OCI-LY1 (cell line): ENCODE data around the gene CYGB.

ENCODE experiments used
- H2AFZ ChIP-seq: fragments of 200-600 bp; sonication (generic), shearing (Covaris generic); 2 replicates; pipeline ENCODE4 v1.6.0; 2014; ENCODE audit warnings: antibody characterized with exemption, mild to moderate bottlenecking, low read length
- H3F3A ChIP-seq: fragments of 200-600 bp; sonication (generic), shearing (Covaris generic); 2 replicates; pipeline ENCODE4 v1.6.0; 2014; ENCODE audit warnings: mild to moderate bottlenecking, antibody characterized with exemption, low read length, moderate library complexity; ENCODE audit not compliant: insufficient read depth
- H3K27ac ChIP-seq: fragments of 200-600 bp; sonication (generic); 2 replicates; pipeline ENCODE4 v1.5.1; 2014; ENCODE audit warnings: low read length, mixed run types, mild to moderate bottlenecking, low read depth; ENCODE audit not compliant: poor library complexity, severe bottlenecking
- H3K27me3 ChIP-seq: fragments of 200-600 bp; sonication (generic); 2 replicates; pipeline ENCODE4 v1.6.0; 2014; ENCODE audit warnings: antibody characterized with exemption, mild to moderate bottlenecking, low read length, moderate library complexity; ENCODE audit not compliant: insufficient read depth
- H3K36me3 ChIP-seq: fragments of 200-600 bp; sonication (generic); 2 replicates; pipeline ENCODE4 v1.6.1; 2014; ENCODE audit warnings: mild to moderate bottlenecking, antibody characterized with exemption, low read length, moderate library complexity, mixed read lengths; ENCODE audit not compliant: insufficient read depth
- H3K4me1 ChIP-seq: fragments of 200-600 bp; sonication (generic); 2 replicates; pipeline ENCODE4 v1.5.1; 2014; ENCODE audit warnings: mild to moderate bottlenecking, low read length, moderate library complexity; ENCODE audit not compliant: insufficient read depth, severe bottlenecking
- H3K4me2 ChIP-seq: fragments of 200-600 bp; sonication (generic), shearing (Covaris generic); 2 replicates; pipeline ENCODE4 v1.6.1; 2014; ENCODE audit warnings: low read length
- H3K4me3 ChIP-seq: fragments of 200-600 bp; sonication (generic); 2 replicates; pipeline ENCODE4 v1.5.1; 2014; ENCODE audit warnings: low read length, low read depth, mild to moderate bottlenecking, mixed read lengths; ENCODE audit not compliant: poor library complexity, severe bottlenecking
- H3K79me2 ChIP-seq: fragments of 200-600 bp; shearing (Covaris generic); 2 replicates; pipeline ENCODE4 v1.6.1; 2016; ENCODE audit warnings: mixed run types, low read length, mixed read lengths; ENCODE audit not compliant: insufficient read depth
- H3K9ac ChIP-seq: fragments of 200-600 bp; sonication (generic), shearing (Covaris generic); 2 replicates; pipeline ENCODE4 v1.6.1; 2014; ENCODE audit warnings: mild to moderate bottlenecking, low read length, mixed read lengths
- H3K9me2 ChIP-seq: fragments of 200-600 bp; sonication (generic), shearing (Covaris generic); 2 replicates; pipeline ENCODE4 v1.6.1; 2014; ENCODE audit warnings: low read depth, mild to moderate bottlenecking, low read length, mixed read lengths
- H3K9me3 ChIP-seq: fragments of 200-600 bp; shearing (Covaris generic); 2 replicates; pipeline ENCODE4 v1.6.1; 2014; ENCODE audit warnings: low read length, mixed read lengths
- H4K20me1 ChIP-seq: fragments of 200-600 bp; sonication (generic), shearing (Covaris generic); 2 replicates; pipeline ENCODE4 v1.6.0; 2016; ENCODE audit warnings: mild to moderate bottlenecking, low read length; ENCODE audit not compliant: insufficient read depth
- EZH2 ChIP-seq: fragments of 200-600 bp; sonication (generic), shearing (Covaris generic); IDR thresholded peaks from 2 replicates; pipeline ENCODE4 v1.8.0; 2017; ENCODE audit warnings: borderline replicate concordance, mixed run types, mild to moderate bottlenecking, antibody characterized with exemption, low read length, moderate library complexity, mixed read lengths
- TF ChIP-seq, protein P1 (sequence below): fragments of 200-600 bp; sonication (generic), shearing (Covaris generic); IDR thresholded peaks from 2 replicates; pipeline ENCODE4 v1.5.1; 2017; ENCODE audit warnings: mild to moderate bottlenecking, antibody characterized with exemption, low read length, moderate library complexity, mixed read lengths

The CYGB gene

DNA sequence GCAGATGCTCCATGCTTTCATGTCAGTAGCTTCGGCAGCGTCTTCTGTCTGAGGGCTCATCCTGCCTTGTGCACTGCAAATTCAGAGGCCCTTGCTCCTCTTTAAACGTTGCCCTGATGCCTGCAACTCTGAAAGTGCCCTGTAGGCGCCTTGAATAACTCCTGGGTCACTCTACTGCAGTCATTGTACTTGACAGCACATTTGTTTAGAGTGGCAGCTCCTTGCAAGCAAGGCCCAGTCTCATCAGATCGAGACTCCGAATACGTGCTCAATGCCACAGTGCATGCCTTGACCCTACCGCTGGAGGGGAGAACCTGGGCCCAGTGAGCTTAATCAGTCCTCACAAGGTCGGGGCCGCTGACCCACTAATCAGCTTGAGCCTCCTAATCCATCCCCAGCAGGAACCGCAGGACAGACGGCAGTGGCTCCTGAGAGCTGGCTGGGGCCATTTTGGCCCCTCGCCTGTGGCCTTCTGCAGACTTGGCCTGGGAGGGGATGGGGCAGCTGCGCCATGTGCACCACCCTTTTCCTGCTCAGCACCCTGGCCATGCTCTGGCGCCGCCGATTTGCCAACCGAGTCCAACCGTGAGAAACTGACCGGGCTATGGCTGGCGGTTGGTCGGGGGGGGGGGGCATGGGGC, 2.2 kb upstream of the CYGB start, which contains the start of gene PRCD:
TSS of gene PRCD (plus strand) at position 414 of the 641 bp plus-strand sequence. CDS start at position 512, 98 bp downstream.
- H3K4me1 ChIP-seq, result no peaks in the 10 kb centered on the region
- no peaks in the 10 kb centered on the region for H3K9me2 ChIP-seq
- no peak within 1 kb of the TSS for H3K4me3 ChIP-seq
- no peak within 1 kb of the TSS for H2AFZ ChIP-seq
- H3K9me3 ChIP-seq, result no peaks in the 10 kb centered on the region
- no peak within 1 kb of the TSS for H3K4me2 ChIP-seq
- TF ChIP-seq, protein P1, sequence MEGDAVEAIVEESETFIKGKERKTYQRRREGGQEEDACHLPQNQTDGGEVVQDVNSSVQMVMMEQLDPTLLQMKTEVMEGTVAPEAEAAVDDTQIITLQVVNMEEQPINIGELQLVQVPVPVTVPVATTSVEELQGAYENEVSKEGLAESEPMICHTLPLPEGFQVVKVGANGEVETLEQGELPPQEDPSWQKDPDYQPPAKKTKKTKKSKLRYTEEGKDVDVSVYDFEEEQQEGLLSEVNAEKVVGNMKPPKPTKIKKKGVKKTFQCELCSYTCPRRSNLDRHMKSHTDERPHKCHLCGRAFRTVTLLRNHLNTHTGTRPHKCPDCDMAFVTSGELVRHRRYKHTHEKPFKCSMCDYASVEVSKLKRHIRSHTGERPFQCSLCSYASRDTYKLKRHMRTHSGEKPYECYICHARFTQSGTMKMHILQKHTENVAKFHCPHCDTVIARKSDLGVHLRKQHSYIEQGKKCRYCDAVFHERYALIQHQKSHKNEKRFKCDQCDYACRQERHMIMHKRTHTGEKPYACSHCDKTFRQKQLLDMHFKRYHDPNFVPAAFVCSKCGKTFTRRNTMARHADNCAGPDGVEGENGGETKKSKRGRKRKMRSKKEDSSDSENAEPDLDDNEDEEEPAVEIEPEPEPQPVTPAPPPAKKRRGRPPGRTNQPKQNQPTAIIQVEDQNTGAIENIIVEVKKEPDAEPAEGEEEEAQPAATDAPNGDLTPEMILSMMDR, result no peak
- no peak for TF ChIP-seq EZH2
- no peaks in the 10 kb centered on the region for H3K79me2 ChIP-seq
- H3K9ac ChIP-seq, result no peak within 1 kb of the TSS
- no peak within 1 kb of the TSS for H3K27ac ChIP-seq
- H3K27me3 ChIP-seq, result peaks cover 5% of the 10 kb centered on the region
- H3F3A ChIP-seq, result no peaks in the 10 kb centered on the region
- H4K20me1 ChIP-seq, result no peaks in the 10 kb centered on the region
- H3K36me3 ChIP-seq, result no peaks in the 10 kb centered on the region

DNA sequence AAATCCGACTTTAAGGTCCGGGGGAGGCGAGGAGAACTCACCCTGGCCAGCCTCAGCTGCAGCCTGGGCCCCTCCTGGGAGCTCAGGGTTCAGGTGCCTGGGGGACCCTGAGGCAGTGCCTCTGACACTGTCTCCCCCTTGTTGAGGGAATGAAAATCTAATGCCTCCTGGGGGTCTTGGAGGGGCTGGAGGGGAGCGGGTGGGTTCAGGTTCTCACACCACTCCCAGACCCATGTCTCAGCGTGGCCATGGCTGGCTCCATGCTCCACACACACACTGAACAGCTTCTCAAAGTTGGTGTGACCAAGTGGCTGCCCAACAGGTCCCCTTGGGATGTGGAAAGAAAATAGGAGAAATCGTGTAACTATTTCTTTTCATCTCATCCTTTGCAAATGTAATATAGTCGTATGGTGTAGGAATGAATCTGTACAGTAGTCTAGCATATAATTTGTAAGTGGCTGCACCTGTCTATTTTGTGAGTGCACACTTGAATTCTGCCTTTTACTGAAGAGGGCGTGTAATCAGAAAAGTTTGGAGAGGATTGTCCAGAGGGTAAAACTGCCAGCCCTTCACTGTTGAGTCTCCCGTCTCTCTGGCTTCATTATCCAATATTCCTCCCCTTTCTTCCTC, 1.5 kb upstream of the CYGB start:
- Histone ChIP-seq H3K36me3 (no peaks in the 10 kb centered on the region), H3K4me1 (no peaks in the 10 kb centered on the region), H2AFZ (no peak overlapping the region), H3K9me3 (no peaks in the 10 kb centered on the region), H3K4me2 (no peak overlapping the region), H3K9me2 (no peaks in the 10 kb centered on the region), H3K9ac (no peak overlapping the region), H3K27me3 (peaks cover 5% of the 10 kb centered on the region), H3F3A (no peaks in the 10 kb centered on the region), H3K27ac (no peak overlapping the region), H3K4me3 (no peak overlapping the region), H4K20me1 (no peaks in the 10 kb centered on the region), H3K79me2 (no peaks in the 10 kb centered on the region)
- TF ChIP-seq EZH2, result no peak
- TF ChIP-seq, protein P1, result no peak

DNA sequence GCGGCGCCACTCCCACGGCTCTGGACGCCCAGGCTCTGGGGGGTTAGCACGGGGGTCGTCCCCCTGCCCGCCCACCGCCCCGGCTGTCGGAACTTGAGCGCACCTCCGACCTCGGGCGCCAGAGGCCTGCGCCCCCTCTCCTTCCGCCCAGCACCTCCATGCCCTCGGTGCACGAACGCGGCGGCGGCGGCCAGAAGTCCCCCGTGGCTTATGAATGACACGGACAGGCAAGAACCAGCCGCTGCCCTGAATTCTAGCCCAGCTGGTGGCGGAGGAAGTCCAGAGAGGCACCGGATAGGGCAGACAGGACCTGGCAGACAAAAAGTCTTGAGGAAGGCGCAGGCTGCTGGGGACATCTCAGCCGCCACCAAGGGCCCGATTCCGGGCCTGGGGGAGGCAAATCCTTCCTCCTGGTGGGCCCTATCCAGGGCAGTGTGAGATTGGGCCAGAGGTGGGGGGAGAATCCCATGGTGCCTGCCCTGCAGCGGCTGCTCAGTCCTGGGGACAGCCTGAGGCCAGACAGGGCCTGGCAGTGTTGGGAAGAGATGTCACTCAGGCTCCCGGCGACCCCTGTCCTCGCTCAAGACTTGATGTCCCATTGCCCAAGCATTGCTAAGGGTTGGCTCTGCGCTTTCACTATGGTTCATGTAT, 897 bp upstream of the CYGB start:
- peaks cover 1% of the 10 kb centered on the region for H3K27me3 ChIP-seq
- no peaks in the 10 kb centered on the region for H3K4me1 ChIP-seq
- no peaks in the 10 kb centered on the region for H4K20me1 ChIP-seq
- TF ChIP-seq, protein P1, result no peak
- TF ChIP-seq EZH2, result no peak
- H3K79me2 ChIP-seq, result no peaks in the 10 kb centered on the region
- no peak overlapping the region for H3K4me3 ChIP-seq
- no peak overlapping the region for H3K4me2 ChIP-seq
- H3K27ac ChIP-seq, result no peak overlapping the region
- no peaks in the 10 kb centered on the region for H3K9me3 ChIP-seq
- H3F3A ChIP-seq, result no peaks in the 10 kb centered on the region
- H3K36me3 ChIP-seq, result no peaks in the 10 kb centered on the region
- H2AFZ ChIP-seq, result no peak overlapping the region
- H3K9ac ChIP-seq, result no peak overlapping the region
- H3K9me2 ChIP-seq, result no peaks in the 10 kb centered on the region
